ENCODE results near the gene MT1A. TPM values are rescaled to one million over a fixed set of nuclear protein-coding genes. Genes with fewer than 3 reads are reported as not detected.
A peak's percentile ranks its signal among the peaks of the same experiment; 100 is the strongest.
"Not testable (repeated sequence)": the region's sequence is repeated elsewhere in the genome, so short reads cannot be mapped to it uniquely, and the experiment has no call there.

Gene MT1A
- total RNA-seq, 1 donor from 2014 or later, result 4.9 TPM

- Histone ChIP-seq H3K9me3 (no peaks in the 10 kb centered on the region), H3K4me1 (peaks cover 8% of the 10 kb centered on the region), H3K4me3 (peak overlapping the region; percentile 47), H3K27me3 (no peaks in the 10 kb centered on the region), H3K36me3 (no peaks in the 10 kb centered on the region), H3K27ac (peak overlapping the region; percentile 69)
- no peak for DNase-seq
- TF ChIP-seq CTCF (IDR thresholded peaks at IDR 0.05), result no peak
- ATAC-seq, result peak; percentile 30
- intact Hi-C loops (cut with DNase I), result no loop called here
Measured at GRCh38 chr16:56616608-56617211, 21.8 kb upstream of the MT1A start.

GRCh38 chr16:56617212-56618085 is 21.0 kb upstream of the MT1A start:
- no peak for TF ChIP-seq CTCF (IDR thresholded peaks at IDR 0.05)
- H3K4me1 ChIP-seq, result peaks cover 8% of the 10 kb centered on the region
- H3K27me3 ChIP-seq, result no peaks in the 10 kb centered on the region
- H3K36me3 ChIP-seq, result no peaks in the 10 kb centered on the region
- peak overlapping the region; percentile 69 for H3K27ac ChIP-seq
- H3K4me3 ChIP-seq, result peak overlapping the region; percentile 47
- DNase-seq, result peak; percentile 86
- no peaks in the 10 kb centered on the region for H3K9me3 ChIP-seq
- peak; percentile 94 for ATAC-seq
- intact Hi-C loops (cut with DNase I), result no loop called here

GRCh38 chr16:56618138-56618537 is 20.3 kb upstream of the MT1A start:
- DNase-seq, result no peak
- peaks cover 8% of the 10 kb centered on the region for H3K4me1 ChIP-seq
- no peak overlapping the region for H3K27ac ChIP-seq
- H3K36me3 ChIP-seq, result no peaks in the 10 kb centered on the region
- no peak for ATAC-seq
- no peaks in the 10 kb centered on the region for H3K9me3 ChIP-seq
- intact Hi-C loops (cut with DNase I), result no loop called here
- no peaks in the 10 kb centered on the region for H3K27me3 ChIP-seq
- TF ChIP-seq CTCF (IDR thresholded peaks at IDR 0.05), result no peak
- H3K4me3 ChIP-seq, result peak overlapping the region; percentile 47

GRCh38 chr16:56620339-56620897 is 18.0 kb upstream of the MT1A start:
- ATAC-seq (no peak), DNase-seq (no peak)
- intact Hi-C loops (cut with DNase I), result no loop called here
- H3K9me3 ChIP-seq, result no peaks in the 10 kb centered on the region
- no peaks in the 10 kb centered on the region for H3K36me3 ChIP-seq
- no peak overlapping the region for H3K4me3 ChIP-seq
- TF ChIP-seq CTCF (IDR thresholded peaks at IDR 0.05), result no peak
- peaks cover 8% of the 10 kb centered on the region for H3K4me1 ChIP-seq
- H3K27me3 ChIP-seq, result no peaks in the 10 kb centered on the region
- no peak overlapping the region for H3K27ac ChIP-seq

GRCh38 chr16:56621665-56622445 is 16.6 kb upstream of the MT1A start:
- ATAC-seq; H3K4me3 ChIP-seq; H3K27ac ChIP-seq; H3K27me3 ChIP-seq; intact Hi-C loops (cut with DNase I); H3K9me3 ChIP-seq; DNase-seq; H3K36me3 ChIP-seq: not testable (repeated sequence)
- H3K4me1 ChIP-seq, result peaks cover 14% of the 10 kb centered on the region

- ATAC-seq; H3K27me3 ChIP-seq; H3K4me3 ChIP-seq; H3K9me3 ChIP-seq; H3K36me3 ChIP-seq; intact Hi-C loops (cut with DNase I); H3K4me1 ChIP-seq; DNase-seq; H3K27ac ChIP-seq: not testable (repeated sequence)
Measured at GRCh38 chr16:56623184-56623583, 15.3 kb upstream of the MT1A start.
